Embryonic facial prominence (tissue), 1 donor: ENCODE results near the gene RDX.
A peak's percentile ranks its signal among the peaks of the same experiment; 100 is the strongest.

Experiments
- DNase-seq: peaks from one replicate; pipeline ENCODE4 v3.0.0-alpha.2; 2016; ENCODE audit errors: extremely low spot score

The RDX gene

GRCh38 chr11:110172468-110173065, 123.8 kb downstream of the RDX start:
- DNase-seq, result no peak

GRCh38 chr11:110169738-110170137, 126.7 kb downstream of the RDX start:
- DNase-seq, result no peak

DNA sequence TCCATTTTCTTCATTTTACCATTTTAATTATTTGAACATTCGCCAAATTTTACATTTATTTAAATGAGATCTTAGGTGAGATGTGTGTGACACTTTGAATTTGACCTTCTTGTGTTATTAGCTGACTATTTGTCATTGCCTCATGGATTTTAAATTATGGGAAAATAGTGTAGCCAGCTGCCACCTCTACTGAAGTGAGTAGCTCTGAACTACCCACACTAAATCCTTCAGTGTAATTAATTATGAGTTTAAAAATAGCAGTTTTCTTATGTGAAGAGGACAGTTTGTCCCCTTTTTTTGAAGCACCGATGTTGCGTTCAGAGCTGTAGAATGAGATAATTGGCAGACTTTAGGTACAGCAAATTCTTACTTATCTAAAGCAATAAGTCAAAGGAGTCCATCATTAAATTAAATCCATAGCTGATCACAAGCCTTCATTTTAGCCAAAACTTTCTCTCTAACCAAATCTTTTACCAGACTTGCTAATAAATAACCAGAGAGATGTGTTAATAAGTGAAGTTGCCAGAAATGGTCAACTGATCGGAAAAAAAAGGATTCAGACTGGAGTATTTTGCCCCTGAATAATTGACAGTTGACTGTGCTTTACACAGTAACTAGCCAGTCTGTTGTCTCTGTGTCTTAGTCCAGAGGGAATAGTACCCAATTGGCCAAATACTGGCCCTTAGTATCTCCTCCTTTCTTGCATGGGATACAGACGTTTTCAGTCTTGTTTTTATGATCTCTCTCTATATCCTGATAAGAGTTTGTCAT, 128.2 kb downstream of the RDX start:
- DNase-seq, result no peak

GRCh38 chr11:110165039-110165925, 131.1 kb downstream of the RDX start:
- DNase-seq, result no peak

GRCh38 chr11:110162216-110162615, 134.2 kb downstream of the RDX start:
- no peak for DNase-seq

DNA sequence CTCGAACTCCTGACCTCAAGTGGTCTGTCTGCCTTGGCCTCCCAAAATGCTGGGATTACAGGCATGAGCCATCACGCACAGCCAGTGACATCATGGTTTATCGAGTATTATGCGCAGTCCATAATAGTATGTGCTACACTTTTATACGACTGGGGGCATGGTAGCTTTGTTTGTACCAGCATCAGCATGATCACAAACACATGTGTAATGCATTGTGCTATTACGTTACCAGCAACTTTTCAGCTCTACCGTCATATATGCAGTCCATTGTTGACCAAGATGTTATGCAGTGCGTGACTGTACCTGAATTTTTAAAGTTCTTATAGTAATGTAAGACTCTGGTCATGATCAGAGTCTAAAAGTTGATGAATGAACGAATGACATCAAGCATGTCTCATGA, 135.4 kb downstream of the RDX start:
- no peak for DNase-seq

DNA sequence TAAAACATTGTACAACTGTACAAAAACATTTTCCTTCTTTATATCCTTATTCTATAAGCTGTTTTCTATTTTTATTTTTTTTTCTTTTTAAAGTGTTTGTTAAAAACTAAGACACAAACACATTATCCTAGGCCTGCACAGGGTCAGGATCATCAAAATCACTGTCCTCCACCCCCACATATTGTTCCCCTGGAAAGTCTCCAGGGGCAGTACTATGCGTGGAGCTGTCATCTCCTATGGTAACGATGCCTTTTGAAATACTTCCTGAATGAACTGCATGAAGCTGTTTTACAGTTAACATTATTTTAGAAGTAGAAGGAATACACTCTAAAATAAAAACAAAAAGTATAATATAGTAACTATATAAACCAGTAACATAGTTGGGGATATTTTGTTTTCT, 136.0 kb downstream of the RDX start:
- DNase-seq, result no peak

- no peak for DNase-seq
These were observed 136.4 kb downstream of the RDX start for GRCh38 chr11:110160016-110160415.

DNA sequence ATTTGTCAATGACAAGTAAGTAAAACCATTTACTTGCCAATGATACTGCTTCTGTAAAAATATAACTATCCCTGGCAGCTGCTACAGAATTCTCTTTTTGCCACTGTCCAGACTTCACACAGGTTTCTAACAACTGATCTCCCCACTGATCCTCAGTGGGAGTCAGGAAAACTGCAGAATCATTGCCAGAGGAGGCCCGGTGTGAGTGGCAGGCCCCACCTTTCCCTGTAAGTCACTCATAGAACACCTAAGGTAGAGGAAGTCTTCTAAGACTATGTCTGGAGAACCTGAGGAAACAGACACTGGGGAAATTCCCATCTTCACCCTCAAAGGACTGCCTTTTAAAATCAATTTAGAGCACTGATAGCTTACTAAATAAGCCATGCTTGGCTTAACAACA, 136.9 kb downstream of the RDX start:
- no peak for DNase-seq

DNA sequence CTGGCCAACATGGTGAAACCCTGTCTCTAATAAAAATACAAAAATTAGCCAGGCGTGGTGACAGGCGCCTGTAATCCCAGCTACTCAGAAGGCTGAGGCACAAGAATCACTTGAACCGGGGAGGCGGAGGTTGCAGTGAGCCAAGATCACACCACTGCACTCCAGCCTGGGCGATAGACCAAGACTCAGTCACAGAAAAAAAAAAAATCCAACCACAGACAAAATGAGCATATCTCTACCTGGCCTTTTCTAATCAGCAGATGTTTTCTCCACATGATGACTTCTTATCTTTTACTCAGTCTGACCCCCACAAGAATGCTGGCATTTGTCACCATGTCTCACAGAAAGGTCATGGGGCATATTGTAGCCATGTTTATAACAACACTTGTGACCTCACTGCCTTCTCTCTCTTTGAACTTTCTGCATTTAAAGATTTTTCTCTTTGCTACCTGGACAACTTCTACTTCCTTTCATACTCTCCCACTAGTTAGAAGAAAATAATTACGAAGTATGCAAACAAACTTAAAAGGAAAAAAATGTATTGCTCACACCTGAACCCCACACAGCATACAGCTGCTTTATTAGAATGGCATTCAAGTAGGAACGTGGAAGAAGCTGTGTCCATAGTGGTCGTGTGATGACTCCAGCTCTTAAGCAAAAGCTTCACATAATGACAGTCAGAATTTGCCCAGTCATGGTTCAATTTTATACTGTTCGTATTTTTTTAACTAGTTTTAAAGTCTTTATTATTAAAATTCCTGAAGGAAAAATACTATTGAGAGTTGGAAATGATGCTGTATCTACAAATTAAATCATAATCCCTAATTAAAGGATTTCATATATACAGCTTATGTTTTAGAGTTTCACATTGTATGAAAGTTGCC, 137.9 kb downstream of the RDX start:
- DNase-seq, result no peak

DNA sequence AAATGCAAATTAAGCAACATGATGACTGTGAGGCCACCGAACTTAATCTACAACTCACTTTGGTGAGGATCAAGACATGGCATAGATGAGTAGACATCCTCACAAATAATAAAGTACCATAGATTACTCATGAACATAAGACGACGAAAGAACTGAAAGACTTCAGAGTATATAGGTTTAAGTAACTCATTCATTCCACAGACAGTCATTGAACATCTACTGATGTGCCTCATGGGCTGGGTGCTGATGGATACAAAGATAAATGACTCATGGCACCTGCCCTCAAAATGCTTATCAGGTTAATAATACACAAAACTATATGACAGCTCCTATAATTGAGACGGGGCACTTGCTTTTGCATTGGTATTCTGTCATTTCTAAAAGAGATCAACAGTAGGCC, 139.9 kb downstream of the RDX start:
- DNase-seq, result no peak

GRCh38 chr11:110153474-110153873, 142.9 kb downstream of the RDX start:
- no peak for DNase-seq

DNA sequence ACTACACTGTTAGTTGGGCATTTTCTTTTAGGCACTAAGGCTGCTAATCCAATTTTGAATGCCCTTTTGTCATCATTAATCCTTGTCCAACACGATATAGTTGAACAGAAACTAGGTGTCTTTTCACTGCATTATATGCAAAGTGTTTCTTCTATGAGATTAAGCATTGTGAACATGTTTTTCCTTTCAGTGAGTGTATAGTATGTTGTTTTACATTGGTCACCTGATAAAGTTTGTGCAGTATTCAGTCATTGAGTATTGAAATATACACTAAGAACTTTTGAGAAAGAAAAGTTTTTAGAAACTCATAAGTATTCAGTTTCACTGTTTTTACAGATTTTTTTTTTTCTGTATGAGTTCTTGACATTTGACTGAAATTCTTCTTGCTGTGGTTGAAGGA, 144.2 kb downstream of the RDX start:
- no peak for DNase-seq

DNA sequence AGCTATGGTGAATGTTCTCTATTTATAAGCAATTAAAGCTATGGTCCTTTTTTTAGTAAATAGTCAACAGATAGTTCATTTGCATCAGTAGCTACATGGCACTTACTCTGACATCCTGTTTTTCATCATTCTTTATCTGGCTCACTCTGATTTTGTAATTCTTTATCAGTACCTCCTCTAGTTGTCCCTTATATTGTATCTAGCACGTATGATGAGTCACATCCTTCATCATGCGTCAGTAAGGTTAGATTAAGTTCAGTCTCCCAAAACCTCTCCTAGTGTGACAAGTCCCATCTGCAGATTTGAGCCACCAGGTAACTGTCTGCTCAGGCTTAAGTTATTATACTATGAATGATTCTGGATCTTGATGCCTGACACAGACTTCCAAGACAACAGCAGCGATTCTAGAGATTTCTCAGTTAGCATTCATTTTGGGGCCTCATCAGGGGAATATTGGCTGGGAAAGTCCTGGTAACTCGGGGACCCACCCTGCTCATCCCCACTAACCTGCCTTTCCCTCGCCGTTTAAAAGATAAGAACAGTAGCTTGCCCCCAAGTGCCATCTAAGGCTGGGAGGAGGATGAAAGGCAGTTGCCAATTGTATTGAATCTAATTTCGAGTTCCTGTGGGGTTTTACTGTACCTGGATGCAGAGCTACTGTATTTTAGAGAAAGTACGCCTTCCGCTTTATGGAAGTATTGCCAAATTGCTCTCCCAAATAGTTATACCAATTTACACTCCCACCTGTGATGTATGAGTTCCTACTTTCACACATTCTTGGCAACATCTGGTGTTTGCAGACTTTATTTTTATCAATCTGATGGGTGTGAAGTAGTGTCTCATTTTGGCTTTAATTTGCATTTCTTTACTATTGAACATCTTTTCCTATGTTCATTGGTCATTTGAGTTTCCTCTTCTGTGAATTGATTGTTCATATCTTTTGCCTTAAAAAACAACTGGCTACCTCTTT, 147.4 kb downstream of the RDX start:
- DNase-seq, result no peak

- DNase-seq, result no peak
These were observed 148.3 kb downstream of the RDX start for GRCh38 chr11:110147962-110148709.

- DNase-seq, result no peak
These were observed 154.6 kb downstream of the RDX start for GRCh38 chr11:110141812-110142211.

- DNase-seq, result peak; percentile 24
These were observed 162.3 kb downstream of the RDX start for GRCh38 chr11:110134110-110134509.

- DNase-seq, result no peak
These were observed 163.3 kb downstream of the RDX start for GRCh38 chr11:110133160-110133559.

DNA sequence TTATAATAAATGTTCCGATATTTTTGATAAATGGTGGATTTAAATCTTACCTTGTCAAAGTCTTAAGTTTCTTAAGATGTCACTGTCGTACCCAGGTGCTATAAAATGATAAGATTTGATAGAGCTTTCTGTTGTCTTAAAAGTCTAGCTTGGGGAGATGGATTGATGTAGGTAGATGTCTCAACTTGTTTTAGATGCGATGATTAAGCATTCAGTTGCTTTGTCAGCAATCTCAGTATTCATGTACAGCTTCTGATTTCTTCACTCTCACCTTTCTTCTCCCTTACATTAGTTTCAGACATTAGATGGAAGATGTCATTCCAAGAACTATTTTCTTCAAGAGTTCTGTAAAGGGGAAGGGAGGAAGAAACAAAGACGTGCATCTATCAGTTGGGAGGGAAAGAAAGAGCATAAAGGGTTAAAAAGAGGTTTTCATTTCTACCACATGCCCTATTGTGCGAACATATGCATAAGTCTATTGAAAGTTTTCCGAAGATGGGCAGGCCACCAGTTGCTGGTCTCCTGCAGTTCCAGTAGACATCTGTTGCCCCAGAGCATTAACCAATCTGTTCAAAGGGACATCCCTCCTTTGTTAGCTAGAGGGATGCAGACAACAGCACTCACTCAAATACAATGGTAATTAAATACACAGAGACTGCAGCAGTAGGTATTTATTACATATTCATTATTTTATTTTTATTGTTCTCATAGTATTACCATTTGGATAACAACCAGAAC, 164.9 kb downstream of the RDX start:
- no peak for DNase-seq
